ENCODE results near the gene ACVR1B.

Gene ACVR1B

GRCh38 chr12:51951199-51951842 lies at the start of gene ACVR1B:
ACVR1B (plus strand) TSS chr12:51951699; CDS start chr12:51951744, 45 bp downstream.
- peak; percentile 98 for DNase-seq

DNA sequence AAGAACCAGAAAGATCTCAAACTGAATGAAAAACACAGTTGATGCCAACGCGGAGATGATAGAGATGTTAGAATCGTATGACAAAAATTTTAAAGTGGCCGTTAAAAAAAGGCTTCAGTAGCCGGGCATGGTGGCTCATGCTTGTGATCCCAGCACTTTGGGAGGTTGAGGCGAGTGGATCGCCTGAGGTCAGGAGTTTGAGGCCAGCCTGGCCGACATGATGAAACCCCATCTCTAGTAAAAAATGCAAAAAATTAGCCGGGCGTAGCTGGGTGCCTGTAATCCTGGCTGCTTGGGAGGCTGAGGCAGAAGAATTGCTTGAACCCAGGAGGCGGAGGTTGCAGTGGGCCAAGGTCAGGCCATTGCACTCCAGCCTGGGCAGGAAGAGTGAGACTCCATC lies 49.6 kb upstream of the ACVR1B start:
- no peak for DNase-seq

DNA sequence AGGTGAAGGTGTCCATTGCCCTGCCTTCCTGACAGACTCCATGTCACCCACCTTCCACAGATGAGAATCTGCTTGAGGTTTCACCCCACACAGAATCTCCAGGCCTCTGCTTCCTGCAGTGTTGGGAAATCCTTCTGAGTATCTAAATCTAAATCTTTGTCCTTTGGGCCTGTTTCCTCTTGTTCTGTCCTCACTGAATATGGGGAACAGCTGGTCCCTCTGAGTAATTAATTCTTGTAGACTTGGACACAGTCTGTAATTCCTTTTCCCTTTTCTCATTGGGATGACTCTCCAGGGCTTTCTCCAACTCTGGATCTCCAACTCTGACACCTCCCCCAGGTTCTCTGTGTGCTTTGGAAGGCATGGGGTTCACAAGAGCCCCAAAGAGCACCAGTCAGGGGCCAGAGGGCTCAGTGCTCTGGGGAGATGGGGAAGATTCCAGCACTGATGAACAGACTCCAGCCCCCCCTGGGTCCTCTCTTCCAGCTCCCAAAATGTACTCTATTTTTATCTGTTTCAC lies 46.5 kb upstream of the ACVR1B start:
- peak; percentile 61 for DNase-seq

DNA sequence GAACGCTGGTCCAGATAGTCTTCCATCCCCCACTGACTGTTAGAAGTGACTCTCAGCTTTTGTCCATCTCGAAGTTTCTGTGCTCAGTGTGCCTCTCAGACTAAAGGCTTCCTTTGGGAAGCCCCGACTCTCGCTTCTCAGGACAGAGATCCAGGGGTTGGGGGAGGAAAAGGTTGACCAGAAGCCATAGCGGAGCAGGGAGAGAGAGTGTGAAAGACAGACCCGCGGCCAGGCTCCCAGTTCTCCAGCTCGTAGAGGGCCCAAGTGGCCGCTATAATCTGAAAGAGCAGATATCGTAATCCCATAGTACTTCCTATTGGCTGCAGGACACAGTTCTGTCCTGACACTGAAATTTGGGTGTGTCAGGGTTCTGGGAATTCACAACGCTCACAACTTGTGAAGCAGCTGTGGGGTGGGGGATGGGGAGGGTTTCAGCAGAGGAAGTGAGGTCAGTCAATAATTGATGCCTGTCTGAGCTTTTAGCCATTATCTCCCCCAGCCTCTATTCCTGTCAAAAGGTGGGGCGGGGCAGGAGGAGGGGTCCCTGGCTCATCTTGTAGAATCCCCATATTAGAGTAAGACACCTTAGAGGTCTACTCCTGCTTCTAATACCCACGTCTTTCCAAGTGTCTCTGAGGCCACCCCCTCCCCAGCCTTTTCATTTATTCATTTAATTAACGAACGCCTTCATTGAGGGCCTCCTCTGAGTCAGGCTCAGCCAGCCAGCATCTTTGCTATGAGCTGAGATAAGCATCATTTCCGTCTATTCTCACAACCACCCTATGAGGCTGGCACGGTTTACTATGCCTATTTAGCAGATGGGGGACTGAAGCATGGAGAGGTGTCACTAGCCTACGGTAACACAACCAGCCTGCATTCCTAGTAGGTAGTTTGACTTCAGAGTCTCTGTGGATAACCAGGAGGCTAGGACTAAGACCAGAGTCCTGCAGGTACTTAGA lies 45.7 kb upstream of the ACVR1B start:
- DNase-seq = peak; percentile 76

GRCh38 chr12:51906430-51907082 lies 44.9 kb upstream of the ACVR1B start:
- no peak for DNase-seq

DNA sequence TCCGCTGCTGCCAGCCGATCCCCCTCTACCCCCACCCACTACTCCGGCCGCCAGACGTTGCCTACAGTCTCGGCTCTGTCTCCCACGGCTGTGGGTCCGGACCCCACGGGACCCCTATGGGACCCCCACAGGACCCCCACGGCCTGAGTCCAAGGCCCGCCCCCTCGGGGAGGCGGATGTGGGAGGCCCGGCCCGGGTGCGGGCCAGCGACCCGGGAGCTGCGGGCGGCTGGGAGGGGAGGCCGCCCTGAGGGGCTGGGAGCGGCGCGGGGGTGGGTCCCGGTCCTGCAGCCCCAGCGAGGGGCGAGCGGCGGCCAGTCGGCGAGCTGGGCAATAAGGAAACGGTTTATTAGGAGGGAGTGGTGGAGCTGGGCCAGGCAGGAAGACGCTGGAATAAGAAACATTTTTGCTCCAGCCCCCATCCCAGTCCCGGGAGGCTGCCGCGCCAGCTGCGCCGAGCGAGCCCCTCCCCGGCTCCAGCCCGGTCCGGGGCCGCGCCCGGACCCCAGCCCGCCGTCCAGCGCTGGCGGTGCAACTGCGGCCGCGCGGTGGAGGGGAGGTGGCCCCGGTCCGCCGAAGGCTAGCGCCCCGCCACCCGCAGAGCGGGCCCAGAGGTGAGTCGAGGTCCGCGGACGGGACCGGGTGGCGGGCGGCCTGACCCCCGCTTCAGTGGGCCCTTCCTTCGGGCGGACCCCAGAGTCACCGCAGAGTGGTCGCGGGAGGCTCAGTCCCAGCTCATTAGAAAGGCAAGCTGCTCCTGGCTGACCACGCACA lies 44.2 kb upstream of the ACVR1B start, which contains the start of gene ACVRL1:
Gene ACVRL1 (plus strand): TSS at position 422 of the 773 bp plus-strand sequence. CDS start 4,971 bp downstream, outside the sequence.
- DNase-seq = no peak

- DNase-seq = no peak
These were observed 43.6 kb upstream of the ACVR1B start for GRCh38 chr12:51907856-51908425.

GRCh38 chr12:51908876-51909592 lies 42.5 kb upstream of the ACVR1B start:
- DNase-seq = peak; percentile 67

DNA sequence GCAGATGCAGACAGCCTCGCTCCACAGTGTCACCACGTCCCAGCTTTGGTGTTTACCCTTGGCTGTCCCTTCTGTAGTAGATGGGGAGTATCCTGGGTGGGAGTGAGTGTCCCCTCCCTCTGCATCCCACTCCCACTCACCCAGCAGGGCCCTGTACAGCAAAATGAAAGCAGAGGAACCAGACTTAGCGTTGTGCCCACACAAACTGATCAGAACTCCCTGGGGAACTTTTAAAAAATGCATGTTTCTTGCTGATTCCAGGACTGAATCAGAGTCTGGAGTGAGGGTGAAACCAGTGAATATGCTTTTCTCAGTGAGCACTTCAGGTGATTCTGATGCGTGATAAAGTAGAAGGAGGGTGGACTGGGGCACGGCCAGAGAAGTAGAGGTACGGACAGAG lies 41.3 kb upstream of the ACVR1B start:
- DNase-seq = no peak

DNA sequence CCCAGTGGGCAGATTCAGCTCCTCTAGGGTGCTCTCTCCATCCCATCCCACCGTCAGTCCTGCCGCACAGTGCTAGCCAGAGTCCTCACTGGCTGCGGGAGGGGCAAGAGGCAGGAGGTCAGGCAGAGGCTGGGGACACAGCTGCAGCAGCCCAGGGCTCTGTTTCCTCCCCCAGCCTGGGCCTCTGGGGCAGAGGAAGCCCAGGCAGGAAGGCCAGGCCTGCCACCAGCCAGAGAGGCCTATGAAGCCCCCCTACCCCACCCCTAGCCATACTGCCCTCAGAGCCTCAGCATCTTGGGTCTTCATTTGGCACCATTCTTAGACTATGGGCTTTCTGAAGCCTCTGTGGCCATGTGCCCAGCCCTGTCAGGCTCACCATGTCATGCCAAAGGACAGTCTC lies 40.8 kb upstream of the ACVR1B start:
- DNase-seq = no peak

DNA sequence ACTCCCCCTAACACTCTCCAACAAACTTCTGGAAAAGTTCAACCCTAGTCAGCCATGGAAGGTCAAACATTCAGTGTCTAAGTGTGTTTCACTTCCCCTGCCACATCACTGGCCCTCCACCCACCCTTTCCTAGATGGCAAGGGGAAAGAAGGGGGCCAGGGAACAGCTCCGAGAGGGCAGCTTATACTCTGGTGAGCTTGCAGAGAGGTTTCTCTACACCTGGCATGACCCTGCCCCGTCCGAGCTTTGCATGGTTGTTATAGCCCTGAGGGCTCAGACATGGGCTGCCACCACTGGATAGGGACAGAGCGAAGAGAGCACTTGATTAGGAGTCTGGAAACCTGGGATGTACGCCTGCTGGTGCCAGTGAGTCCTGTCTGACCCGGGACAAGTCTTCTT lies 40.2 kb upstream of the ACVR1B start:
- no peak for DNase-seq

DNA sequence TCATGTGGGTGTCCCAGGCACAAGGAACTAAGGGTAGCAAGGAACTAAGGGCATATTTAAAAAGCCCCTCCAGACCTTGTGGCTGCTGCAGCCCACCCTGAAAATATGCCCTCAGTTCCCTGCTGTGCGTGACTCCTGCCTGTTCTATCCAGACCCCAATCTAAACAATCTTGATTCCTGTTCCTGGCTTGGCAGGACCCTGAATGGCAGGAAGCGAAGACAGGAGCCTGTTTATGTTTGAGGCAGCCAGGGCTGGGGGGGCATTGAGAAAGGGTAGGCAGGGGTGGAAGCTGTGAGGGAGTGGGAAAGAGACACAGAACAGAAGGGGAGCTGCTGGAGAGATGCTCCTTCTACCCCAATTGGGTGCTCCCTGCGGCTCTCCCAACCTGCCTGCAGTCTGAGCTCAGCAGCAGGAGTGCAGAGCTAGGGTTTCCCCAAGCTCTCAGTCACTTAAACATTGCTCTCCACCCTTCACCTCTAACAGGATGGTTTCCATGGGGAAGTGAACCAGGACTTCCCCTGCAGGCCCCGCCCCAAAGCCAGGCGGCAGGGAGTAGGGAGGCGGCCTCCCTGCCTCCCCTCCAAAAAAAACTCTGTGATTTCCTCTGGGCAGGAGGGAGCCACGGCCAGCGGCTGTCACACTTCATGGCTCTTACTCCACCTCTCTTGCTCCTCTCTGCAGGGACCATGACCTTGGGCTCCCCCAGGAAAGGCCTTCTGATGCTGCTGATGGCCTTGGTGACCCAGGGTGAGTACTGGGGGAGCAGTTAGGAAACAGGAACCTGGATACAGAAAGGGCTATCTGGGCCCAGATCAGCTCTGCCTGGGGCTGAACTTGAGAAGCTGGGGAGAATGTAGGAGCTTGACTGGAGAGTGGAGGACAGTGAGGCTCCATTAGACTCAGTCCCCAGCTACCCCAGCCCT lies 39.4 kb upstream of the ACVR1B start:
- peak; percentile 89 for DNase-seq

DNA sequence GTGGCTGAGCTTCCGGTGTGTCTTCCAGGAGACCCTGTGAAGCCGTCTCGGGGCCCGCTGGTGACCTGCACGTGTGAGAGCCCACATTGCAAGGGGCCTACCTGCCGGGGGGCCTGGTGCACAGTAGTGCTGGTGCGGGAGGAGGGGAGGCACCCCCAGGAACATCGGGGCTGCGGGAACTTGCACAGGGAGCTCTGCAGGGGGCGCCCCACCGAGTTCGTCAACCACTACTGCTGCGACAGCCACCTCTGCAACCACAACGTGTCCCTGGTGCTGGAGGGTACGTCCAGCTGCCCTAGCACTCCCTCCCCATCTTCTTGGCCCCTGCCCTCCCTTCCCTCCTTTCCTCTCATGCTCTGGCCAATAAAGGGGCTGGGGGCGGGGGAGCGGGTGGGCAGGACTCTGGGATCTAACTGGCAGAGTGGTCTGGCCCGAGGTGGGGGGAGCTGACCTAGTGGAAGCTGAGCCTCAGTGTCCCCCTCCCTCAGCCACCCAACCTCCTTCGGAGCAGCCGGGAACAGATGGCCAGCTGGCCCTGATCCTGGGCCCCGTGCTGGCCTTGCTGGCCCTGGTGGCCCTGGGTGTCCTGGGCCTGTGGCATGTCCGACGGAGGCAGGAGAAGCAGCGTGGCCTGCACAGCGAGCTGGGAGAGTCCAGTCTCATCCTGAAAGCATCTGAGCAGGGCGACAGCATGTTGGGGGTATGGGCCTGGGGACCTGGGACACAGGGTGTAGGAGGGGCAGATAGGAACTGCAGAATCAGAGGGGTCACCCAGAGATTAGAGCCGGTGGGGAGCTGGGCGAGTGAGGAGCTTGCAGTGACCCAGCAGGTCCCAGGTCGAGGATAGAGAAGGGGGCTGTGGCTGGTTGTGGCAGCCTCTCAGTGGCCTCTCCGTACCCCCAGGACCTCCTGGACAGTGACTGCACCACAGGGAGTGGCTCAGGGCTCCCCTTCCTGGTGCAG lies 38.1 kb upstream of the ACVR1B start:
- DNase-seq = no peak

GRCh38 chr12:51914034-51914923 lies 37.2 kb upstream of the ACVR1B start:
- no peak for DNase-seq

DNA sequence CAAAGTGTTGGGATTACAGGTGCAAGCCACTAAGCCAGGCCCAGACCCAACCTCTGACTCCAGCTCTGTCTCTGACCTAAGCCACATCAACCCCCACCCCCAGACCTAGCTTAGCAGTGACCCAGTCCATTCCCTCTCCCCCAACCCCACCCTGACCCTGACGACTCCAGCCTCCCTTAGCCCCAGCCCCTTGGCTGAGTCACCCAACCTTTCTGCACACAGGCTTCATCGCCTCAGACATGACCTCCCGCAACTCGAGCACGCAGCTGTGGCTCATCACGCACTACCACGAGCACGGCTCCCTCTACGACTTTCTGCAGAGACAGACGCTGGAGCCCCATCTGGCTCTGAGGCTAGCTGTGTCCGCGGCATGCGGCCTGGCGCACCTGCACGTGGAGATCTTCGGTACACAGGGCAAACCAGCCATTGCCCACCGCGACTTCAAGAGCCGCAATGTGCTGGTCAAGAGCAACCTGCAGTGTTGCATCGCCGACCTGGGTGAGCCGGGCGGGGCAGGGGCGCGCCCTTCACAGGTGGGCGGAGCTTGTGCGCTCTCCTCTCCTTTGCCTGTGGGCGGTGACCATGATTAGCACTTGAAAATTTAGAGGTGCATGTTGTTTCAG lies 36.4 kb upstream of the ACVR1B start:
- DNase-seq = no peak

- no peak for DNase-seq
These were observed 35.5 kb upstream of the ACVR1B start for GRCh38 chr12:51915951-51916350.

DNA sequence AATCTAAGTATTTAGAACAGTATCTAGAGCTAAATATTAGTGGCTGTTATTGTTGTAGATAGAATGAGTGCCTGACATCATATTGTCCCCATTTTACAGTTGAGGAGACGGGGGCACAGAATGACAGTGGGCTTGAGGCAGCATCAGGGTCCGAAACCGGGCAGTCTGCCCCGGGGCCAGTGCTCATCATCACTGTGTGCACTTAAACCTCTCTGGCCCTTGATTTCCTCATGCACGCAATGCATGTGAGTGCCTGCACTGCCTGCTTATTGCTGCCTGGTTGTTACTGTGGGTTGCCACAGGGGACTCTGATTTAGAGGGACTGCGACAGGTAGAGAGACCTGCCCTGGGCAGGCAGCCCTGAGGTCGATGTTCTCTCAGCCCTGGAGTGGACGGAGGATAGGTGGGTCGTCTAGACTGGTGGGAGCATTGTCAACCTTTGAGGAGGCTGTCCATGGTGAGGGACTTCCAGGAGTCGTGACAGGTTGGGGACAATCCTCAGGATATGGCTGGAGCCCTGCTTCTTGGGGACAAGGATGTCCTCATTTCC lies 34.4 kb upstream of the ACVR1B start:
- no peak for DNase-seq
